Panc1 (cell line): ENCODE results near the gene PRKAG2. TPM values are rescaled to one million over a fixed set of nuclear protein-coding genes. Genes with fewer than 3 reads are reported as not detected.

ENCODE experiments used
- ATAC-seq: fragments of 200-7000 bp; cut with Tn5 transposase; 2 replicates; pipeline ENCODE4 v1.9.1; 2020; ENCODE audit warnings: mild to moderate bottlenecking, moderate library complexity
- BruUV-seq: library from RNA; stranded (reverse); fragments of 400-500 nt; replicated peaks from 2 replicates; lab custom pipeline; 2021; lab: Mats Ljungman, UMichigan
- CTCF ChIA-PET: fragments of 300-600 bp; sonication (Branson Sonifier 250); formaldehyde crosslinking; loops from one replicate; lab custom pipeline; 2022; ENCODE audit warnings: antibody characterized with exemption; lab: Charles Lee
- POLR2A ChIA-PET: fragments of 300-600 bp; sonication (Branson Sonifier 250); formaldehyde crosslinking; loops from one replicate; lab custom pipeline; 2022; ENCODE audit warnings: antibody characterized with exemption; lab: Charles Lee
- DNase-seq: peaks from one replicate; pipeline ENCODE4 v3.0.0-alpha.2; 2010; ENCODE audit warnings: low read depth, low spot score
- H3K27ac ChIP-seq: 2 replicates; pipeline ENCODE4 v1.5.1; 2011; ENCODE audit warnings: mild to moderate bottlenecking, low read length, inconsistent platforms
- H3K27me3 ChIP-seq: fragments of 200-500 bp; sonication (Bioruptor generic); 2 replicates; pipeline ENCODE4 v1.6.0; 2014; ENCODE audit warnings: low read length, inconsistent platforms; ENCODE audit not compliant: control insufficient read depth, insufficient read depth
- H3K36me3 ChIP-seq: fragments of 200-500 bp; sonication (Bioruptor generic); 2 replicates; pipeline ENCODE4 v1.5.1; 2014; ENCODE audit warnings: inconsistent platforms, mild to moderate bottlenecking, low read length, moderate library complexity; ENCODE audit not compliant: control insufficient read depth, insufficient read depth
- H3K4me1 ChIP-seq: 2 replicates; pipeline ENCODE4 v1.5.1; 2011; ENCODE audit warnings: inconsistent platforms, mild to moderate bottlenecking, low read length, moderate library complexity; ENCODE audit not compliant: control insufficient read depth, insufficient read depth
- H3K4me3 ChIP-seq, 2 experiments: 2 replicates each; pipeline ENCODE4 v1.5.1; 2011 to 2012; ENCODE audit warnings: low read depth in 2 of 2, low read length in 2 of 2, mild to moderate bottlenecking in 2 of 2, inconsistent platforms in 1 of 2, moderate library complexity in 1 of 2
- H3K9me3 ChIP-seq: fragments of 200-500 bp; sonication (Bioruptor generic); 2 replicates; pipeline ENCODE4 v1.5.1; 2014; ENCODE audit warnings: low read depth, mild to moderate bottlenecking, inconsistent platforms, low read length, moderate library complexity; ENCODE audit not compliant: control insufficient read depth, insufficient read depth
- CTCF ChIP-seq: fragments of 450-650 bp; IDR thresholded peaks from 2 replicates; pipeline ENCODE4 v1.5.1; 2017; ENCODE audit warnings: mild to moderate bottlenecking
- POLR2AphosphoS5 ChIP-seq: IDR thresholded peaks from 2 replicates; pipeline ENCODE4 v1.6.1; 2012; ENCODE audit warnings: mild to moderate bottlenecking, low read depth, low read length, moderate library complexity
- REST ChIP-seq, 2 experiments: IDR thresholded peaks; 2 replicates each; pipeline ENCODE4 v1.6.1; 2011 to 2012; ENCODE audit warnings: low read depth in 2 of 2, control low read depth in 1 of 2, low read length in 1 of 2, mild to moderate bottlenecking in 1 of 2, moderate library complexity in 1 of 2; ENCODE audit not compliant: insufficient read depth in 1 of 2
- SIN3A ChIP-seq: IDR thresholded peaks from 2 replicates; pipeline ENCODE4 v1.6.1; 2012; ENCODE audit warnings: low read depth, mild to moderate bottlenecking, low read length, moderate library complexity, borderline replicate concordance; ENCODE audit not compliant: insufficient read depth
- TCF7L2 ChIP-seq: IDR thresholded peaks from 2 replicates; pipeline ENCODE4 v1.6.1; 2011; ENCODE audit warnings: mild to moderate bottlenecking, low read depth, low read length, inconsistent platforms
- in situ Hi-C: cut with HindIII; loops from 2 replicates; pipeline ENCODE4 v1.10.0; 2016; ENCODE audit warnings: low sequenced_read_pairs, low pct_unique_long_range_greater_than_20kb
- intact Hi-C: fragments of 100-400 bp; cut with micrococcal nuclease; formaldehyde crosslinking; loops from one replicate; pipeline ENCODE4 v1.10.0; 2022; ENCODE audit not compliant: unreplicated experiment
- total RNA-seq: library from RNA; stranded (reverse); gene quantifications from one replicate; pipeline ENCODE4 v1.2.1, GENCODE V29; 2021; ENCODE audit not compliant: unreplicated experiment

Gene PRKAG2
- total RNA-seq, 1 experiment from 2014 or later, result 71.6 TPM

- CTCF ChIA-PET, result no interaction called here
- POLR2A ChIA-PET, result no interaction called here
- in situ Hi-C loops, result no loop called here
Observed at GRCh38 chr7:151732292-151732691, 144.6 kb downstream of the PRKAG2 start.

GRCh38 chr7:151731022-151731441 is 145.9 kb downstream of the PRKAG2 start:
- DNase-seq (no peak), ATAC-seq (no peak)
- ChIA-PET POLR2A (interaction anchor here (0.6 kb wide), 1 partner anchor 209 kb away, joined by 14 read pairs; no protein-coding TSS in a partner anchor), CTCF (interaction anchor here (0.7 kb wide), 1 partner anchor 46 kb away, joined by 3 read pairs; no protein-coding TSS in a partner anchor)
- H3K4me3 ChIP-seq, result no peak overlapping the region
- BruUV-seq, result no TSS peak
- no peaks in the 10 kb centered on the region for H3K36me3 ChIP-seq
- in situ Hi-C loops, result no loop called here
- TF ChIP-seq CTCF (no peak), POLR2AphosphoS5 (no peak)
- intact Hi-C loops, result no loop called here
- H3K9me3 ChIP-seq, result no peaks in the 10 kb centered on the region
- H3K4me1 ChIP-seq, result peaks cover 50% of the 10 kb centered on the region
- no peaks in the 10 kb centered on the region for H3K27me3 ChIP-seq
- peak overlapping the region; percentile 52; the same call in 1 of the 2 replicates for H3K27ac ChIP-seq

More at GRCh38 chr7:151732292-151732691, 144.6 kb downstream of the PRKAG2 start:
- DNase-seq, result no peak
- Histone ChIP-seq H3K27me3 (no peaks in the 10 kb centered on the region), H3K4me1 (peaks cover 45% of the 10 kb centered on the region), H3K9me3 (no peaks in the 10 kb centered on the region), H3K4me3 (no peak overlapping the region), H3K27ac (peak overlapping the region; percentile 45; the same call in 1 of the 2 replicates), H3K36me3 (no peaks in the 10 kb centered on the region)
- no TSS peak for BruUV-seq
- TF ChIP-seq POLR2AphosphoS5 (no peak), SIN3A (no peak), REST (IDR thresholded peaks at IDR 0.05; ENCODE audit: insufficient read depth in 1 of 2, low read depth in 2 of 2, low read length in 1 of 2) (no peak), CTCF (no peak), TCF7L2 (no peak)
- intact Hi-C loops, result no loop called here
- ATAC-seq, result no peak
